Adipocyte (in vitro differentiated cells): Measurements from ENCODE around the gene MPP1.

Source experiments
- DNase-seq: peaks from one replicate; pipeline ENCODE4 v3.0.0-alpha.2; 2015; ENCODE audit warnings: low read depth
- H3K27me3 ChIP-seq: replicated peaks from 2 replicates; pipeline ENCODE4 v1.7.0; 2013; ENCODE audit warnings: mild to moderate bottlenecking, low read length, moderate library complexity; ENCODE audit not compliant: control insufficient read depth, insufficient read depth
- H3K36me3 ChIP-seq: 2 replicates; pipeline ENCODE4 v1.7.0; 2013; ENCODE audit warnings: low read length, mild to moderate bottlenecking, moderate library complexity; ENCODE audit not compliant: control insufficient read depth, insufficient read depth, severe bottlenecking
- H3K4me1 ChIP-seq: 2 replicates; pipeline ENCODE4 v1.7.0; 2013; ENCODE audit warnings: mild to moderate bottlenecking, low read length, moderate library complexity; ENCODE audit not compliant: control insufficient read depth, insufficient read depth
- H3K4me3 ChIP-seq: 2 replicates; pipeline ENCODE4 v1.7.0; 2013; ENCODE audit warnings: mild to moderate bottlenecking, low read length, moderate library complexity
- H3K9ac ChIP-seq: 2 replicates; pipeline ENCODE4 v1.7.0; 2013; ENCODE audit warnings: mild to moderate bottlenecking, low read length, moderate library complexity
- H3K9me3 ChIP-seq: 2 replicates; pipeline ENCODE4 v1.7.0; 2013; ENCODE audit warnings: mild to moderate bottlenecking, low read length, moderate library complexity; ENCODE audit not compliant: control insufficient read depth

MPP1 gene

GRCh38 chrX:154809939-154810665 is 4.8 kb upstream of the MPP1 start:
- no peak for DNase-seq
- H3K27me3 ChIP-seq: no peaks in the 10 kb centered on the region

GRCh38 chrX:154806837-154807501 is 1.7 kb upstream of the MPP1 start:
- H3K9ac ChIP-seq: no peak overlapping the region
- peaks cover 9% of the 10 kb centered on the region for H3K9me3 ChIP-seq
- H3K27me3 ChIP-seq: no peaks in the 10 kb centered on the region
- H3K4me3 ChIP-seq: no peak overlapping the region
- DNase-seq: no peak
- no peaks in the 10 kb centered on the region for H3K36me3 ChIP-seq
- peaks cover 8% of the 10 kb centered on the region for H3K4me1 ChIP-seq

More at GRCh38 chrX:154809939-154810665, 4.8 kb upstream of the MPP1 start:
- Histone ChIP-seq H3K4me3 (no peak overlapping the region), H3K9ac (no peak overlapping the region), H3K36me3 (no peaks in the 10 kb centered on the region), H3K9me3 (peaks cover 9% of the 10 kb centered on the region), H3K4me1 (no peaks in the 10 kb centered on the region)

GRCh38 chrX:154805696-154806091 is 409 bp upstream of the MPP1 start:
- H3K4me3 ChIP-seq: peak overlapping the region; percentile 75
- peak overlapping the region; percentile 74 for H3K9ac ChIP-seq
- peaks cover 9% of the 10 kb centered on the region for H3K9me3 ChIP-seq
- H3K4me1 ChIP-seq: peaks cover 8% of the 10 kb centered on the region
- H3K36me3 ChIP-seq: no peaks in the 10 kb centered on the region
- no peaks in the 10 kb centered on the region for H3K27me3 ChIP-seq
- peak; percentile 65 for DNase-seq

GRCh38 chrX:154804261-154804956 is 876 bp downstream of the MPP1 start:
- peak overlapping the region; percentile 75 for H3K4me3 ChIP-seq
- H3K9me3 ChIP-seq: peaks cover 9% of the 10 kb centered on the region
- H3K4me1 ChIP-seq: peaks cover 16% of the 10 kb centered on the region
- peaks cover 3% of the 10 kb centered on the region for H3K27me3 ChIP-seq
- peak overlapping the region; percentile 64 for H3K9ac ChIP-seq
- no peak for DNase-seq
- no peaks in the 10 kb centered on the region for H3K36me3 ChIP-seq

GRCh38 chrX:154802947-154803346 is 2.3 kb downstream of the MPP1 start:
- peaks cover 9% of the 10 kb centered on the region for H3K9me3 ChIP-seq
- peaks cover 3% of the 10 kb centered on the region for H3K27me3 ChIP-seq
- H3K4me3 ChIP-seq: no peak overlapping the region
- peaks cover 18% of the 10 kb centered on the region for H3K4me1 ChIP-seq
- DNase-seq: no peak
- no peak overlapping the region for H3K9ac ChIP-seq
- H3K36me3 ChIP-seq: no peaks in the 10 kb centered on the region

GRCh38 chrX:154800478-154801210 is 4.6 kb downstream of the MPP1 start:
- Histone ChIP-seq H3K4me1 (peaks cover 18% of the 10 kb centered on the region), H3K9me3 (no peaks in the 10 kb centered on the region), H3K27me3 (peaks cover 3% of the 10 kb centered on the region), H3K4me3 (no peak overlapping the region), H3K36me3 (no peaks in the 10 kb centered on the region), H3K9ac (no peak overlapping the region)
- DNase-seq: no peak

- no peaks in the 10 kb centered on the region for H3K36me3 ChIP-seq
- H3K9me3 ChIP-seq: no peaks in the 10 kb centered on the region
- no peak overlapping the region for H3K9ac ChIP-seq
- H3K4me1 ChIP-seq: peaks cover 18% of the 10 kb centered on the region
- DNase-seq: no peak
- H3K27me3 ChIP-seq: peaks cover 3% of the 10 kb centered on the region
- no peak overlapping the region for H3K4me3 ChIP-seq
Observed at GRCh38 chrX:154799556-154800348, 5.5 kb downstream of the MPP1 start.

- no peak overlapping the region for H3K4me3 ChIP-seq
- H3K4me1 ChIP-seq: peaks cover 11% of the 10 kb centered on the region
- peaks cover 3% of the 10 kb centered on the region for H3K27me3 ChIP-seq
- H3K36me3 ChIP-seq: no peaks in the 10 kb centered on the region
- H3K9me3 ChIP-seq: no peaks in the 10 kb centered on the region
- no peak overlapping the region for H3K9ac ChIP-seq
- no peak for DNase-seq
Observed at GRCh38 chrX:154797006-154797405, 8.3 kb downstream of the MPP1 start.

- Histone ChIP-seq H3K9me3 (no peaks in the 10 kb centered on the region), H3K27me3 (no peaks in the 10 kb centered on the region)
- DNase-seq: no peak
Observed at GRCh38 chrX:154795016-154795415, 10.3 kb downstream of the MPP1 start.

GRCh38 chrX:154793084-154793795 is 12.0 kb downstream of the MPP1 start:
- Histone ChIP-seq H3K9me3 (no peaks in the 10 kb centered on the region), H3K4me3 (no peak overlapping the region), H3K9ac (no peak overlapping the region), H3K36me3 (no peaks in the 10 kb centered on the region), H3K27me3 (no peaks in the 10 kb centered on the region), H3K4me1 (no peaks in the 10 kb centered on the region)
- DNase-seq: no peak

More at GRCh38 chrX:154795016-154795415, 10.3 kb downstream of the MPP1 start:
- Histone ChIP-seq H3K36me3 (no peaks in the 10 kb centered on the region), H3K9ac (no peak overlapping the region), H3K4me3 (no peak overlapping the region), H3K4me1 (peaks cover 4% of the 10 kb centered on the region)
